ENCODE data around the gene HNRNPA3. TPM values are rescaled to one million over a fixed set of nuclear protein-coding genes. Genes with fewer than 3 reads are reported as not detected.

The HNRNPA3 gene
- total and polyA plus RNA-seq, 2 donors (not counting 3 experiments of a cell fraction or from before 2014, with no cell fraction given): 57.5 to 316 TPM

DNA sequence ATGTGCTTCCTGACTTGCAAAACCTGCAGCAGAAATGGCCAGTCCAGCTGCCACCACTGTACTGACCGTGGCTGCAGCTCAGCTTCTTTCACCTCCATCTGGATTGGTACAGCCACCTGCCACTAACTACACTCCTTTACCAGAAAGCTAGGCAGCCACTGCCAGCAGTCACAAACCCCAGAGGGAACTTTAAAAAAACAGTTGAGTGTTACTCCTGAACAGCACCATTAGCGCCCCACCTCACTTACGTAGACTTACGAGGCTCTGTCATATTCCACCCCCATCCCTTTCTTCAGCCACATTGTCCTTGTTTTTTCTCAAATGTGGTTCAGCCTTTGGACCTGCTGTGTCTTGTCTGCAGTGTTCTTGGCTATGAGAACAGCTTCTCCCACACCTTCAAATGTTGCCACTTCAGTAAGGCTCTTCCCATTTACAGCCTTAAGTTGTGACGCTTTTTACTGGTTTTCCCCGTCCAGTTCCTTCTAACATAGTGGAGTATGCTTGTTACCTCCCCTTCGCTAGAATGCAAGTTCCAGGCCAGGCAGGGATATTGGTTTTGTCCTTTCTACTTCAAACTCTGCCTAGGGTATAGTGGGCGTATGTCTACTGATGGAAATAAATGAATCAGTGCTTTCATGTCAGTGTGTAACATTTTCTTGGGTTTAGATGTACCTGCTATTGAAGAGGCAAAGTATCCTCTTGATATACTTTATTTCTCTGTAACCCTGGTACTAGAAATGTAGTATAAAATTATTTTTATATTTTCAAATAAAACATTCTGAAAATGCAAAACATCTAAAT lies 17.0 kb downstream of the HNRNPA3 start:
- TF ChIP-seq, protein P1, sequence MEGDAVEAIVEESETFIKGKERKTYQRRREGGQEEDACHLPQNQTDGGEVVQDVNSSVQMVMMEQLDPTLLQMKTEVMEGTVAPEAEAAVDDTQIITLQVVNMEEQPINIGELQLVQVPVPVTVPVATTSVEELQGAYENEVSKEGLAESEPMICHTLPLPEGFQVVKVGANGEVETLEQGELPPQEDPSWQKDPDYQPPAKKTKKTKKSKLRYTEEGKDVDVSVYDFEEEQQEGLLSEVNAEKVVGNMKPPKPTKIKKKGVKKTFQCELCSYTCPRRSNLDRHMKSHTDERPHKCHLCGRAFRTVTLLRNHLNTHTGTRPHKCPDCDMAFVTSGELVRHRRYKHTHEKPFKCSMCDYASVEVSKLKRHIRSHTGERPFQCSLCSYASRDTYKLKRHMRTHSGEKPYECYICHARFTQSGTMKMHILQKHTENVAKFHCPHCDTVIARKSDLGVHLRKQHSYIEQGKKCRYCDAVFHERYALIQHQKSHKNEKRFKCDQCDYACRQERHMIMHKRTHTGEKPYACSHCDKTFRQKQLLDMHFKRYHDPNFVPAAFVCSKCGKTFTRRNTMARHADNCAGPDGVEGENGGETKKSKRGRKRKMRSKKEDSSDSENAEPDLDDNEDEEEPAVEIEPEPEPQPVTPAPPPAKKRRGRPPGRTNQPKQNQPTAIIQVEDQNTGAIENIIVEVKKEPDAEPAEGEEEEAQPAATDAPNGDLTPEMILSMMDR (IDR thresholded peaks at IDR 0.05; ENCODE audit: extremely low read depth in 1 of 2, insufficient read depth in 1 of 2, low read depth in 1 of 2, low read length in 2 of 2): no peak
- TF ChIP-seq POLR2A (IDR thresholded peaks at IDR 0.05; ENCODE audit: low read depth, low read length) (no peak), FOS (IDR thresholded peaks at IDR 0.05; ENCODE audit: borderline replicate concordance, insufficient read depth, low read length) (no peak), MYC (IDR thresholded peaks at IDR 0.05; ENCODE audit: low read depth, low read length) (no peak), EZH2 (IDR thresholded peaks at IDR 0.05; ENCODE audit: borderline replicate concordance, low read depth, low read length, severe bottlenecking) (no peak), GATA2 (IDR thresholded peaks at IDR 0.05; ENCODE audit: insufficient read depth, insufficient read length, low read depth, low read length) (no peak), JUN (IDR thresholded peaks at IDR 0.05; ENCODE audit: borderline replicate concordance, insufficient read depth, insufficient read length, low read depth) (no peak), POLR2AphosphoS5 (IDR thresholded peaks at IDR 0.05; ENCODE audit: insufficient read depth, low read depth, low read length) (no peak)
- TF ChIP-seq, protein P2, sequence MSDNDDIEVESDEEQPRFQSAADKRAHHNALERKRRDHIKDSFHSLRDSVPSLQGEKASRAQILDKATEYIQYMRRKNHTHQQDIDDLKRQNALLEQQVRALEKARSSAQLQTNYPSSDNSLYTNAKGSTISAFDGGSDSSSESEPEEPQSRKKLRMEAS (IDR thresholded peaks at IDR 0.05; ENCODE audit: insufficient read depth, insufficient read length): no peak
- H3K4me3 ChIP-seq (replicated peaks in 1 of 3; ENCODE audit: insufficient read depth in 1 of 3, low read depth in 1 of 3, low read length in 3 of 3): no peak overlapping the region
- ChIA-PET CTCF (interaction anchor here (0.7 to 11.6 kb wide), 5 partner anchors 10 to 65 kb away, joined by 3 to 98 read pairs (median 9); partner anchors contain the start of gene NFE2L2), POLR2A (no interaction called here)
- peaks cover 14 to 18% of the 10 kb centered on the region in 2 experiments for H3K36me3 ChIP-seq (ENCODE audit: control insufficient read depth in 2 of 2, extremely low read depth in 1 of 2, insufficient read depth in 2 of 2, low read length in 2 of 2)
- no peaks in the 10 kb centered on the region for H3K9me3 ChIP-seq (replicated peaks; ENCODE audit: control insufficient read depth, insufficient read depth, low read length)
- no peak overlapping the region for H3K4me2 ChIP-seq (ENCODE audit: insufficient read depth, low read length)
- no peaks in the 10 kb centered on the region for H3K9me1 ChIP-seq (replicated peaks; ENCODE audit: control insufficient read depth, extremely low read depth, insufficient read depth, low read length)
- FAIRE-seq (no peak), DNase-seq (ENCODE audit: low read depth, low spot score) (no peak)
- no peaks in the 10 kb centered on the region for H3K27me3 ChIP-seq (ENCODE audit: control insufficient read depth in 2 of 2, insufficient read depth in 2 of 2, low read length in 2 of 2)
- no peak overlapping the region for H3K9ac ChIP-seq (replicated peaks; ENCODE audit: extremely low read depth, insufficient read depth, low read length)
- H4K20me1 ChIP-seq (replicated peaks; ENCODE audit: control insufficient read depth, extremely low read depth, insufficient read depth, low read length): no peaks in the 10 kb centered on the region
- no TSS peak for BruUV-seq (replicated peaks)
- H3K79me2 ChIP-seq (ENCODE audit: control insufficient read depth, insufficient read depth, low read length): peaks cover 16% of the 10 kb centered on the region
- H3K4me1 ChIP-seq (ENCODE audit: control insufficient read depth, extremely low read depth, insufficient read depth, low read length): no peaks in the 10 kb centered on the region
- intact Hi-C loops (cut with micrococcal nuclease) (loop anchor here (5.0 kb wide), 1 partner anchor 33 kb away; the partner anchor contains the start of gene NFE2L2), dilution Hi-C loops (cut with MboI; ENCODE audit: extremely low pct_ligation_motif_present, low sequenced_read_pairs) (no loop called here)
- no peak overlapping the region for H3K27ac ChIP-seq (ENCODE audit: insufficient read depth, low read depth, low read length)
- no peak overlapping the region for H2AFZ ChIP-seq (ENCODE audit: low read depth, low read length)

All from endothelial cell of umbilical vein (primary cell).